Measurements from ENCODE around the gene HSPA9.

HSPA9 gene

DNA sequence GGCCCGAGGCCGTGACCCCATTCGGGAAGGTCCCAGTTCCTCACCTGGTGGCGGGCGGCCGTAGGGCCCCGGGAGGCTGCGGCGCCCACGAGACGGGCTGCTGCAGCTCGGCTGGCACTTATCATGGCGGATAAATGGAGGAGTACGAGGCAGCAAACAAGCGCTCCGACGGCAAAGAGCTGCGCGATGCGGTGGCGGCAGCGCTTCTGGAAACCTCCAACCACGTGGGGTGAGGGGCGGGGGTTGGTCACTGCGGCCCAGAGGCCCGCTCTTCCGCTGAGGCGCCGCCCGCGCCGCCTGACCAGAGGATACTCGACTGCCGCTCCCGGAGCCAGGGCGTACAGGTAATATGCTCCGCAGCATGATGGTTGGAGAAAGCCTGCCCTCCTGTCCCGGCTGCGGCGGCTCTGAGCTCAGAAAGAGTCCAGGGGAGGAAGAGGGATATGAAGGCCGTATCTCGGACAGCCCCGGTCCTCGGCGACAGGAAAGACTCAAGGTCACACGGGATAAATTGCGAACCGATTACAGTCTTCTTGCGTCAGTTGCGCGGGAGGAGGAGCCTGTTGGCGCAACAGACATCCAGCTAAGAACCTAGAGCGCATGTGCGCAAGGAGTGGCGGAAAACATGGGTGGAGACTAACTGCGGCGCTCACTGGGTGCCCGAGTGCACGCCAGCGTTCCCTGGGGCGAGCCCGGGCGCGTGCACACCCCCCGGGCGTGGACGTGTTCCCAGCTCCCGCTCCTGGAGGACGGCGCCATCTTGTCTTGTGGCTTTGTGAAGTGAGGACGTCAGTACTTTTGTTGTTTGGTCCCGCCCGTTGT is at the start of gene HSPA9:
Gene HSPA9, minus strand, starts transcription at position 208 of the 822 bp plus-strand sequence. Its CDS starts 83 bp downstream, at position 125.
- intact Hi-C loops (cut with DNase I), result loop anchor here (1.0 to 10.0 kb wide), 2 partner anchors 32 to 111 kb away; partner anchors contain the start of genes EGR1 and ETF1
- DNase-seq, result peak; percentile 96 to 100 (median 98)

DNA sequence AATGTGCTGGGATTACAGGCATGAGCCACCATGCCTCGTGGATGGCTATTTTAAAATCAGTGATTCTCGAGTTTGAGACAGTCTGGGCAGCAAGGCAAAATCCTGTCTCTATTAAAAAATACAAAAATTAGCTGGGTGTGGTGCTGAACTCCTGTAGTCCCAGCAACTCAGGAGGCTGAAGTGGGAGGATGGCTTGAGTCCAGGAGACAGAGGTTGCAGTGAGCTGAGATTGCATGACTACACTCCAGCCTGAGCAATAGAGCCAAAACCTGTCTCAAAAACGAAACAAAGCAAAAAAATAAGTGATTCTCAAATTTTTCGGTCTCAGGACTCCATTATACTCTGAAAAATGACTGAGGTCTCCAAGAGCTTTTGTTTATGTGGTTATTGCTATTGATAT is 47.9 kb upstream of the HSPA9 start:
- DNase-seq, result peak in 1 of 42 donors; percentile 5
- intact Hi-C loops (cut with DNase I), result no loop called here

DNA sequence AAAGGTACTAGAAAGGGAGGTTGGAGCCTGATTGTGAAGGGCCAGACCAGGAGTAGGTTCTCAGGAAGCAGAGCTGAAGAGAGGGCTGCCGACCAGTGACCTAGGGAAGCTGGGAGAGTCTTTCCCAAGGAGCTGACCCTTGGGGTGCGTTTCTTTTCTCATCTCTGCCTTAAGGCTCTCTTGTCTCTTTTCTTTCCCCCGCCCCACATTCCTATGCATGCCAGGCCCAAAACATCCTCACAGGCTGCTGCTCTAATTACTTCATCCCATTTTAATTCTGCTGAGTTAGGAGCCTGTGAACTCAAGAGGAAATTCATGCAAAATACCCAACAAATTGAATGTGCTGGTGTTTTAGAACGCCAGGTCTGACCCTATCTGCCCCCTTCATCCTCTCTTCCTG is 46.9 kb upstream of the HSPA9 start:
- peak in 1 of 42 donors; percentile 0 for DNase-seq
- intact Hi-C loops (cut with DNase I), result no loop called here

DNA sequence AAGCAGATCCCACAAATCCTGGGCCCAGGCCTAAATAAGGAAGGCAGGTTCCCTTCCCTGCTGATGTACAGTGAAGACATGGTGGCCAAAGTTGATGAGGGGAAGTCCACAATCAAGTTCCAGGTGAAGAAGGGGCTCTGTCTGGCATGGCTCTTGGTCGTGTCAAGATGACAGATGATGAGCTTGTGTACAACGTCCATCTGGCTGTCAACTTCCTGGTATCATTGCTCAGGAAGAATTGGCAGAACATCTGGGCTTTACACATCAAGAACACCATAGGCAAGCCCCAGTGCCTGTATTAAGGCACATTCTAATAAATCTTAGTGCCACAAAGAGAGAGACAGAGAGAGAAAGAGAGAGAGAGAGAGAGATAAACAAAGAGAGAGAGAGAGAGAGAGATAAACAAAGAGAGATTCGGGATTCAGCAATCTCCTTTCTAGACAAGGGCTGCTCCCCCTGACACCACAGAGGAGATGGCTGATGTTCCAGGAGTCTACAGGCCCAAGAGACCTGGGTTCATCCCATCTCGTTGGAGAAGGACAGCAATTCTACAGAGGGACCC is 45.5 kb upstream of the HSPA9 start:
- intact Hi-C loops (cut with DNase I), result no loop called here
- no peak for DNase-seq

DNA sequence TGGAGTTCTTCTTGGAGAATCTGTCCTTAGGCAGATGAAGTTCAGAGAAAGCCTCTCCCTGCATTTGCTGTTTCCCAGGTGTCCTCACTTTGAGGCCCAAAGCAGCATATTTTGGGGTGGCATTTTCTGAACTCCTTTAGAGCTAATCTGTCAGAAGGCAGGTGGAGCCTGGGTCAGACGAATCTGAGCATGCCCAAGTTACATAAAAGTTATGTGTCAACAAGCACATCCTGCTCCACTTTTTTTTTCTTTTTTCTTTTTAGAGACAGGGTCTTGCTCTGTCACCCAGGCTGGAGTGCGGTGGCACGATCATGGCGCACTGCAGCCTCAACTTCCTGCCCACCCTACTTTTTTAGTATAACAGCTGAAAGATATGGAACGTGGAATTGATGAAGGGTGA is 41.3 kb upstream of the HSPA9 start:
- no peak for DNase-seq

DNA sequence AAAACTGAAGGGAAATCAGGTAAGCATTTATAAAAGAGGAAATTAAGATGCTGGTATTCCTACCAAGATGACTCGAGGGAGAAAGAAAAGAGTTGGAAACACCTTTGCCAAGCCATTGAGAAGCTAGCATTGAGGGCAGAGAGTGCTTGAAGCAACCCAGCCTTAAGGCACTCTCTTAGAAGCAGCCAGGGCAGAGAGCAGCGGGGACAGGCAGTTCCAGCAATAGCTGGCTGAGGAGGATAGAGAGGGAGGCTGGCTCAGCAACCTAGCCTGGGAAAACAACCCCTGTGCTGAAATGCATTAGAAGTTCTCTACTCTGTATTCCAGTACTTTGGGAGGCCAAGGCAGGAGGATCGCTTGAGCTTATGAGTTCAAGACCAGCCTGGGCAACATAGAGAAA is 40.3 kb upstream of the HSPA9 start:
- DNase-seq, result peak in 8 of 42 donors; percentile 19 to 49 (median 28)
- intact Hi-C loops (cut with DNase I), result no loop called here

More for the DNA sequence above, 41.3 kb upstream of the HSPA9 start:
- intact Hi-C loops (cut with DNase I), result no loop called here

DNA sequence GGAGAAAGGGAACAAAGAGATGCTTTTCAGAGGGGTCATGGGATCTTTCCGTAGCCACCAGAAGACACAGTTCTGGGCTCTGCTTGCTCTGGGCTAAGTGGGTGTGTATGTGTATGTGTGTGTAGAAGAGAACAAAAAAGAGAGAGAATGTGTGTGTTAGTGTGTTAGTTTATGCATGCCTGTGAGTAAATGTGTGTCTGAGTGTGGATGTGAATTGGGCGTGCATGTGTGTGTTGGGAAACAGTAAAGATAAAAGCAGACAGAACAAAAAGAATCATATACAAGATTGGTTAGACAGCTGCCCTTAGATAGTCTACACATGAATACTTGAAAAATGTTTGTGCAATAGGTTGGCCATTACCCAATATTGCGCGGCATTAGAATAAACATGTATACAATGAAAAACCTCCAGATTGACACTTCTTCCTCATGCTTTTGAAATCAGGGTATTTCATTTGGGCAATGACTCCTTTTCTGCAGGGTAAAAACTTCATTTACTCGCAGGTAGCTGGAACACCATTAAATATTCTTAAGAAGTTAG is 36.5 kb upstream of the HSPA9 start:
- no peak for DNase-seq

DNA sequence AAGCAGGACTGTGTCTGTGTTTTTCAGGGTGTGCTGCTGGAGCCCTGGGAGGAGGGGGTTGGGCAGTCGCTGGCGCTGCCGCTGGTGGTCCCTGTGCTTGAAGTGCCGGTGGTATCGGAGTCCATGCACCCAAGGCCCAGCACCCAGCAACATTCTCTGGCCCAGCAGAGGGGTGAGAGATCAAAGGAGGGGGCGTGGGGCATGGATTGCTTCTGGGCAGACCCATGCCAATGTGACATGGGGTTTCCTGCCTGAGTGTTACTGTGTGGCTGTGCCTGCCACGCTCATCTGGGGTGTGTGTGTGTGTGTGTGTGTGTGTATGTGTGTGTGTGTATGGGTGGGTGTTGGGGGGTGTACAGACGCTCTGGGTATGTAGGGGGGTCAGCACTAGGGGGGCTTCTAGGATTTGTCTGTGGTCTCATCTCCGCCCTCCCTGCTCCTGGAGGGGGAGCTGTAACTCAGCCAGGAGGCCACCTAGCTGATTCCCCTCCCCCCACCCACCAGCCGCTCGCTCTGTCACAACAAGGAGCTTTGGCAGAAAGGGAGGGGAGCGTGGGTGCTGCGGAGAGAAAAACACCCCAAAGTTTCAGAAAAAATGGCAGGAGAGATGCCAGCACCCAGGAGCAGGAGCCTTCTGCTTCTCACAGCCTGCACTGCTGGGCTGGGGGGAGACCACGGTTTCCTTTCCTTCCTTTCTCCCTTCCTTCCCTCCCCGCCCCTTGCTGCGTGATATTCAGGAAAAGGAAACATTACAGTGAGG is 35.9 kb upstream of the HSPA9 start:
- DNase-seq, result peak in 41 of 42 donors; percentile 40 to 88 (median 69)
- intact Hi-C loops (cut with DNase I), result no loop called here

More for the DNA sequence above, 36.5 kb upstream of the HSPA9 start:
- intact Hi-C loops (cut with DNase I), result no loop called here

DNA sequence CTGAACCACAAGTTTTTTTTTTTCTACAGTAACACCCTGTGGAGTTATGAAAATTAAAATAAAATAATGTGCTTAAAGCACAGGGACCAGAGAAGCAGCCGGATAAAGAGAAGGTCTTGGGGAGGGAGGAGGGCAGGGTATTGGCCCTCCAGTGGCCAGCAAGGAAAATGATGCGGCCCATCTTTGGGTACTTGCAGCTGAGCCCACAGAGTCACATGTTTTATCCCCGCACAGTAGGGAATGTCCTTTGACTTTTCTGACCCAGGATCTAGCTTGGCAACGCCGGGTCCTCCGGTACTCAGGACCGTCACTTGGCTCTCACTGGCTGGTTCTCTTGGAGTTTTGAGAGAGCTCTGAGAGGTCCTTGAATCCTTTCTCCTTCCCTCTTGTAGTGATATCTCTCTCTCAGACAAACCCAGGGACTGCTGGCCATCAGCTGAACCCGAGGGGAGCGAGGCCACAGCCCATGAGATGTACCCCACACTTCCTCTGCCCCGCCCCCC is 35.3 kb upstream of the HSPA9 start:
- intact Hi-C loops (cut with DNase I), result no loop called here
- peak in 38 of 42 donors; percentile 13 to 76 (median 43) for DNase-seq

DNA sequence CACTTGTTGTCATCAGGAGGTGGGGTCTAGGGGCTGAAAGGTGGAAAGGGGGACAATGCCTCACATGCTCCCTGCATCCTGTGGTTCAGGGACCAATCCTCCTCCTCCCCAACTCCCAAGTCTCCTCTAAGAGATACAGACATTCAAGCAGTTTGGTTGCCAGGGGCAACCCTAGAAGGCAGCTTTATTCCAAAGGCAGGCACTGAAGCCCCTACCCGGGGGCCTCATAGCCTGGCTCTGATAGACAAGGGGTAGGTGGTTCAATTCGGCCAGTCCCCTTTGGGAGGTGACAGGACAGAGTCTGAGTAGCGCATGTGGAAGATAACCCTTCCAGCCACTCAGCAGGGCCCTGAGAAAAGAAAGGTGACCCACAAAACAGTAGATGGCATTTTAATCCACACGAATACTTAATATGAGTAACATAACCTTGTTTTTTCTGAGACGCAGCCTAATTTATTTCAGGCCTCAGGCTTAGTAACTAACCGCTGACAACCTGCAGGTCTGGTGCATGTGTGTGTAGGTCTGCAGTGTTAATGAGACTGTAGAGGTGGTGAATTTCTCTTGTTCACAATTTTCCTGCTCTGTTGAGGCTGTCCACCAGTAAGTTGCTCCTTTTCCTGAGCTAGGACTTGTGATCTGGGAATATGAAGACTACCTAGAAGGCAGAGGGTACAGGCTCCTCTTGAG is 31.3 kb upstream of the HSPA9 start:
- intact Hi-C loops (cut with DNase I), result no loop called here
- DNase-seq, result peak in 11 of 42 donors; percentile 5 to 52 (median 23)

DNA sequence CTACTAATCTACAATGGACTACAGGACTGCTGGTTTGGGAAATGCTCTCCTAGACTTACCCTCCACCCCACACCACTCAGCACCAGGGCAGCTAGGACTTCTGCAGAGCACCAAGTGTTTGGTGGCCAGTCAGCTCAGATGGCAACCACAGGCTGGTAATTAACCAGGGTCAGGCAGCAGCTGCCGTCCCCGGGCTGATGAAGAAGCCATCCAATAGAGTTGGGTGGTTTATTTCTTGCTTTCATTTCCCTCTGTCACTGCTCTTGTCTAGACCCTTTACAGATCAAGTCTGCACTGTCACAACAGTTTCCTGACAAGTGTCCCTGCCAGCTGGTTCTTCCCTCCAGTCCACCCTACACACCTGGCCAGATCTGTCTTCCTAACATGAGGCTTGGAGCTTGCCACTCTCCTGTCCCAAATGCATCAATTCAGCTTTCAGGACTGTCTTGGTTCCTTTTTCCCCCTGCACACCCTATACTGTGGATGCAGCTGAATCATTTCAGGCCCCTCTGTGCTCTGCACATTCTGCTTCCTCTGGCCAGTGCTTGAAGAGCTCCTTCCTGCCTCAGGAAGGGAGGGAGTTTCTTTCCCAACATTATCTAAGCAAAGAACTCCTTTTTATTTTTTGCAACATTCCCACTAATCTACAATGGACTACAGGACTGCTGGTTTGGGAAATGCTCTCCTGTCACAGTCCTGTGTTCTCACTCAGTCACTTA is 30.2 kb upstream of the HSPA9 start:
- no peak for DNase-seq

DNA sequence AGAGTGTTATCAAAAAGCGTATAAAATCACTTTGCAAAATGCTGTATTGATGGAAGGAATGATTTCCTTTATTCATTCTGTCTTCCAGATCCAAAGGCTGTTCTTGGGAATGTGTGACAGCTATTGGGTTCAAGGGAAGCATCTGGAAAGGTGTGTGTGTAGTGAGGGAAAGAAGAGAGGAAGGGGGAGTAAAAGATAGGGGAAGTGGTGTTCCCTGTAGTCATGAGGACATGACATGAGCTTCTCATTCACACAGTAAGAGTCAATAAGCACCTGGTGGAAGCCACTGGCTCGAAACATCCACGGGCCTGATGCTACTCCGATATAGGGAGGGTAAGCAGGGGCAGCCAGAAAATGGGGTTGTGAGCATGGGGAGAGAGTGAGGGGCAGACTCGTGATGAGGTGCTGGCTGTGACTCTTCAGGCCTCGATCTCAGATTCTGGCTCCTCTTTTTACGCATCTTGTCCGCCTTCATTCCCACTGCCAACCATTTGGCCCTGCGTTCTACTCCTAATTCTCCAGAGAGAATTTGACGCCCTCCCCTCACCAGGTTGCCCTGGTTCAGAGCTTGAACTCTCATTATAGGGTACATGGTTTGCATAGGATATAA is 29.1 kb upstream of the HSPA9 start:
- intact Hi-C loops (cut with DNase I), result no loop called here
- DNase-seq, result no peak

More for the DNA sequence above, 30.2 kb upstream of the HSPA9 start:
- intact Hi-C loops (cut with DNase I), result no loop called here

DNA sequence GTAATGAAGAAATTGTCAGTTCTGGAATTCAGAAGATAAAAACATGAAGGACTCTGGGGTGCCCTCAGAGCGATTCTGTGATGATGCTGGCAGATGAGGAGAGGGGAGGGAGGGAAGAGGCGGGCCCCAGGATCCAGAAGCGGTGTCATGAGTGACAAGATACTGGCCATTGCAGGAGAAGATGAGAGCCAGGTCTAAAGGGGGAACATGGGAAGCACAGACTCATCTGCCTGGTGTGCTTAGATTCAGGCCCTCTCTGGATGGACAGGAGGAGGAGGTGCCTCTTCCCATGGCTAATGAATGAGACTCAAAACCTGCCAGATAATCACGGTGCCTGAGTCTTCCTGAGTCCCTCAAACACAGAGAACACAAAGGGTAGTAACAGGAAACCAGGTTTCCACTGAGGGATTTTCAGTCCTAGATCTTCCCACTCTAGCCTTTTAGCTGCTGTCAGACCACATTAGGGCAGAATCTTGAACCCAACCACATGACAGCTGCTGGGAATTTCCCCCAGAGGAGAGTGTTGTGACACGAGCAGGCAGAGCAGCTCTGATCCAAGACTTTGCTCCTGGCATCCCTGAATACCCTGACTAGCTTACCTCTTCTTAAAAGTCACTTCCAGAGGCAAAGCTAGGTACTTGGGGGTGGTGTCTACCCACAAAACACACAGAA is 28.2 kb upstream of the HSPA9 start:
- no peak for DNase-seq
- intact Hi-C loops (cut with DNase I), result no loop called here

DNA sequence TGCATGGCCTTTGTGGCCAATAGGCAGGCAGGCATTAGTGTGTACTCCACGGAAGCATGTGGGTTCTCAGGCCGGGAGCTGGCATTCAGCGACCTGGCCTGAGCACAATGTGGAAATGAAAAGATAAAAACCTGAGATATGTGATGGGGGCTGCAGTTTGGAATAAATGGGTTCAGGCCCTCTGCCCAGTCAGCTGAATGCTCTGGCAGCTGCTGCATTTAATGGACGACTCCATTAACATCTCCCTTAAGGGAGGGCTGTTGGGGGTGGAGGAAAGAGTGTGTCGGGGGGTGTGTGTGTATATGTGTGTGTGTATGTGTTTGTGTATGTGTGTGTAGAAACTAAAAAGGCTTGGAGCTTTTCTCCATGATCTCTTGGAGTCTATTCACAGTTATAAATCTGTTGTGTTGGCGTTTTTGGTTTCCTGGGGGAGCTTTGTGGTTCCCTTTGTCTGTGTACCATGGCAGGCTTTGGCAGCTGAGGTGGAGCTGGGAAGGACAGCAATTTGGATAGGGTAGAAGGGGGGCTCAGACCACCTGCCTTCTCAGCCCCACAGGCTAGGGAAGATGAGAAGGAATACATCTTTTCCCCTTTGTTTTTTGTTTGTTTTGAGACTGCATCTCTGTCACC is 27.3 kb upstream of the HSPA9 start:
- intact Hi-C loops (cut with DNase I), result no loop called here
- DNase-seq, result no peak

DNA sequence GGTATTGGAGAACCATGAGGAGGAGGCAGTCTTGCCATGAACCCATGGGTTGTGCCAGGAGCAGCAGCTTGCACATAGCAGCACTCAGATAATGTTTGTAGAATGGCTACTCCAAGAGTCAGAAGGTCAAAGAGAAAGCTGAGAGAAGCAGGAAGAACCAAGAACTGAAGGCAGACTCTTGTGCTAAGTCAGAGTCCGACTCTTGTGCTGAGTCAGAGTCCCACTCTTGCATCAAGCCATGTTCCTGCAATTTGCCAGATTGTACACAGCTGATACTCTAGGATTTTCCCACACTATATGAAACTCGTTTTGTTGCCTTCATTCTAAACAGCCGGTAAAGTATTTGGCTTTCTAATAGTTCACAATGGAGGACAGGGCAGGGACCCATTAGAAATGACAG is 26.2 kb upstream of the HSPA9 start:
- intact Hi-C loops (cut with DNase I), result no loop called here
- peak in 3 of 42 donors; percentile 23 to 65 (median 51) for DNase-seq

DNA sequence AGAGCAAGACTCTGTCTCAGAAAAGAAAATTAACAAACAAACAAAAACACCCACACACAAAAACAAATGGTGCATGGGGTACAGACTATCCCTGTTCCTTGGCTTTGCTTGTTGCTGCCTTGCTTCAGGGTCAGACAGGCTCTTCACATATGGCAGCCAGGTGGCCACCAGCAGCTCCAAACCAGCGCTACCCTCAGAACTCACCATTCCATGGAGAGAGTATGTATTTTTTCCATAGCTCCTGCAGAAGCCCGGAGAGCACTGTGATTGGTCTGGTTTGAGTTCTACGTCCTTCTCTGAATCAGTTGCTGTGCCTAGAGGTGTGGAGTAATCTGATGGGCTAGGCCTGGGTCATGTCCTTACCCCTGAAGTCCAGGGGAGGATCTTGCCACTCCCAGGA is 25.2 kb upstream of the HSPA9 start:
- DNase-seq, result no peak
- intact Hi-C loops (cut with DNase I), result no loop called here
